NB4 (cell line): ENCODE results near the gene DGKQ.
"Not testable (repeated sequence)": the region's sequence is repeated elsewhere in the genome, so short reads cannot be mapped to it uniquely, and the experiment has no call there.

ENCODE experiments used
- DNase-seq: peaks from one replicate; pipeline ENCODE4 v3.0.0; 2010; ENCODE audit warnings: low read depth
- H3K4me3 ChIP-seq: one replicate; pipeline ENCODE4 v1.5.1; 2011; ENCODE audit warnings: mild to moderate bottlenecking, low read depth, low read length, moderate library complexity
- MYC ChIP-seq: IDR thresholded peaks from 2 replicates; pipeline ENCODE4 v1.6.1; 2011; ENCODE audit warnings: low read depth, low read length
- POLR2A ChIP-seq: IDR thresholded peaks from 2 replicates; pipeline ENCODE4 v1.6.1; 2011; ENCODE audit warnings: mild to moderate bottlenecking; ENCODE audit not compliant: insufficient read length; ENCODE audit errors: extremely low read depth
- TF ChIP-seq, protein P1 (sequence below): IDR thresholded peaks from one replicate; pipeline ENCODE4 v1.5.1; 2012; ENCODE audit warnings: low read depth, low read length
- TF ChIP-seq, protein P2 (sequence below): IDR thresholded peaks from 2 replicates; pipeline ENCODE4 v1.6.1; 2011; ENCODE audit warnings: low read depth, low read length

The DGKQ gene

DNA sequence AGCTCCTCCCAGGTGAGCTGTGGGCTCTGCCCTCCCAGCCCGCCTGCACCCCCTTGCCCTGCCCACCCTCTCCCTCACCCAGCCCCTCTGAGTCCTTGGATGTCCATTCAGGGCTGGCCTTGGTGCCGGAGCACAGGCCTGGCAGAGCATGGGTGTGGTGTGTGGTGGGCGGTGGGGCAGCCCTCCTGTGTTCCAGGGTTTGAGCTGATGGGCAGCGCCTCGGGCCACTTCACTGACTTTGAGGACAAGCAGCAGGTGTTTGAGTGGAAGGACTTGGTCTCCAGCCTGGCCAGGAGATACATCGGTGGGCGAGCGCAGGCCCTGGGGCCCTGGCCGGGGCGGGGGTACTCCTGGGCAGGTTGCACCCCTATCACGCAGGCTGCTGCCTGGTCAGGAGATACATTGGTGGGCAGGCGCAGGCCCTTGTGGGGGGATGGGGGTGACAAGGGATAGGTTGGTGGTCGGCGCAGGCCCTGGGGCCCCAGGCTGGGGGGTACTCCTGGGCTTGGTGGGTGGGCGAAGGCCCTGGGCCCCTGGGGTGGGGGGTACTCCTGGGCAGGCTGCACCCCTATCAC, 27.4 kb upstream of the DGKQ start:
- TF ChIP-seq, protein P1, sequence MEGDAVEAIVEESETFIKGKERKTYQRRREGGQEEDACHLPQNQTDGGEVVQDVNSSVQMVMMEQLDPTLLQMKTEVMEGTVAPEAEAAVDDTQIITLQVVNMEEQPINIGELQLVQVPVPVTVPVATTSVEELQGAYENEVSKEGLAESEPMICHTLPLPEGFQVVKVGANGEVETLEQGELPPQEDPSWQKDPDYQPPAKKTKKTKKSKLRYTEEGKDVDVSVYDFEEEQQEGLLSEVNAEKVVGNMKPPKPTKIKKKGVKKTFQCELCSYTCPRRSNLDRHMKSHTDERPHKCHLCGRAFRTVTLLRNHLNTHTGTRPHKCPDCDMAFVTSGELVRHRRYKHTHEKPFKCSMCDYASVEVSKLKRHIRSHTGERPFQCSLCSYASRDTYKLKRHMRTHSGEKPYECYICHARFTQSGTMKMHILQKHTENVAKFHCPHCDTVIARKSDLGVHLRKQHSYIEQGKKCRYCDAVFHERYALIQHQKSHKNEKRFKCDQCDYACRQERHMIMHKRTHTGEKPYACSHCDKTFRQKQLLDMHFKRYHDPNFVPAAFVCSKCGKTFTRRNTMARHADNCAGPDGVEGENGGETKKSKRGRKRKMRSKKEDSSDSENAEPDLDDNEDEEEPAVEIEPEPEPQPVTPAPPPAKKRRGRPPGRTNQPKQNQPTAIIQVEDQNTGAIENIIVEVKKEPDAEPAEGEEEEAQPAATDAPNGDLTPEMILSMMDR: no peak
- TF ChIP-seq MYC (no peak), POLR2A (no peak)
- TF ChIP-seq, protein P2, sequence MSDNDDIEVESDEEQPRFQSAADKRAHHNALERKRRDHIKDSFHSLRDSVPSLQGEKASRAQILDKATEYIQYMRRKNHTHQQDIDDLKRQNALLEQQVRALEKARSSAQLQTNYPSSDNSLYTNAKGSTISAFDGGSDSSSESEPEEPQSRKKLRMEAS: no peak
- DNase-seq: no peak
- no peak overlapping the region for H3K4me3 ChIP-seq

DNA sequence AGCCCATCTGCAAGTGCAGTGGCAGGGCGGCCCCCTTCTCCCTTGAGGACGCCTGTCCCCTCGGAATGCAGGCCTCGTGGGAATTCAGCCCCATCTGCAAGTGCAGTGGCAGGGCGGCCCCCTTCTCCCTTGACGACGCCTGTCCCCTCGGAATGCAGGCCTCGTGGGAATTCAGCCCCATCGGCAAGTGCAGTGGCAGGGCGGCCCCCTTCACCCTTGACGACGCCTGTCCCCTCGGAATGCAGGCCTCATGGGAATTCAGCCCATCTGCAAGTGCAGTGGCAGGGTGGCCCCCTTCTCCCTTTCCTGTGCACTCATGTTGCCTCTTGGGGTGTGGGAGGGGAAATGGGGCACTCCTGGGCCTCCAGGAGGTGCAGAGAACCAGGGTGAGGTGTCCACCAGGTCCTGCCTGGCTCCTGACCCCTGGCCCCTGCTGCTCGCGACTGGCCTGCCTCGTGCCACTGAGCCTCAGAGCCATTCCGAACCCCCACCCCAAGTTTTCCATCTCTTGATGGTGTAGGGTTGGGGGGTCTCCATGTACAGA, 26.6 kb upstream of the DGKQ start:
- no peak overlapping the region for H3K4me3 ChIP-seq
- TF ChIP-seq, protein P1: no peak
- no peak for TF ChIP-seq POLR2A
- TF ChIP-seq, protein P2: no peak
- TF ChIP-seq MYC: no peak

DNA sequence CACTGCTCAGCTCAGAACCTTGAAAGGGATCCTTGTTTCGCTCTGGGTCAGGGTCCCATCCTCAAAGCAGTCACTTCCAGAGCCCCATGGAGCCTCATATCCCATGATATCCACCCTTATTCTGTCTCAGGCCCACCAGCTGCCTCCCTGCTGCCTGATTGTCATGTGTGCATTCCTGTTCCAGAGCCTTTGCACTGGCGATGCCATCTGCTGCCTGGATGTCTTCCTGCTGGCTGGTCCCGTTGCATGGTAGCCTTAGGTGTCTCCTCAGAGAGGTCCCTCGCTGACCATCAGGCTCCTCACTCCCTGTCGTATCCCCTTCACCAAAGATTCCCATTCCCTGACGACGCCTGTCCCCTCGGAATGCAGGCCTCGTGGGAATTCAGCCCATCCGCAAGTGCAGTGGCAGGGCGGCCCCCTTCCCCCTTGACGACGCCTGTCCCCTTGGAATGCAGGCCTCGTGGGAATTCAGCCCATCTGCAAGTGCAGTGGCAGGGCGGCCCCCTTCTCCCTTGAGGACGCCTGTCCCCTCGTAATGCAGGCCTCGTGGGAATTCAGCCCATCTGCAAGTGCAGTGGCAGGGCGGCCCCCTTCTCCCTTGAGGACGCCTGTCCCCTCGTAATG, 26.0 kb upstream of the DGKQ start:
- H3K4me3 ChIP-seq, DNase-seq: not testable (repeated sequence)

More for the DNA sequence above, 26.6 kb upstream of the DGKQ start:
- DNase-seq: no peak

DNA sequence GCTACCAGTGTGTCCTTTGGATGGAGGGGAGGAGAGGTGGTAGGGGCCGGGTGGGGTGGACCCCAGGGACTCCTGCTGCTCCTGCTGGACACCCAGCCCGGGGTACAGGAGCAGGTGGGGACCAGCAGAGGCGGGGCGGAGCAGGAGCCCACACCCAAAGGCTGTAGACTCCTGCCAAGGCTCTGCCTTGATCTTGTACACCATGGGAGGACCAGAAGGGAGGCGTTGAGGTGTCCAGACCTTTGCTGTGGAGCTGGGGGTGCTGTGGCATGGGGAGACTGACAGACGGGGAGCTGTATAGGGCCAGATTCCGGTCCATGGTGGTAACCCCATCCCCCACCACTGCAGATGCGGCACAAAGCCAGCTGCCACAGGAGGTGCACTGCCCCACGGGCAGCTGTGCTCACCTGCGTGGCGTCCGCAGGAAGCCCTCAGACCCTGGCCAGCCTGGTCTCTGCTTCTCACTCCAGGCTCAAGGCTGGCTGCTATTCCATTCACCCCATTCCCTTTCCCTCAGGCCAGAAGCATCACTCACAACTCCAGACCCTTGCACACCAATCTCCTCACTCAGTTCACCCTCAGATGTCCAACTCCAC, 24.8 kb upstream of the DGKQ start:
- no peak for DNase-seq
- TF ChIP-seq, protein P2: no peak
- TF ChIP-seq, protein P1: no peak
- TF ChIP-seq MYC: no peak
- no peak for TF ChIP-seq POLR2A
- no peak overlapping the region for H3K4me3 ChIP-seq

DNA sequence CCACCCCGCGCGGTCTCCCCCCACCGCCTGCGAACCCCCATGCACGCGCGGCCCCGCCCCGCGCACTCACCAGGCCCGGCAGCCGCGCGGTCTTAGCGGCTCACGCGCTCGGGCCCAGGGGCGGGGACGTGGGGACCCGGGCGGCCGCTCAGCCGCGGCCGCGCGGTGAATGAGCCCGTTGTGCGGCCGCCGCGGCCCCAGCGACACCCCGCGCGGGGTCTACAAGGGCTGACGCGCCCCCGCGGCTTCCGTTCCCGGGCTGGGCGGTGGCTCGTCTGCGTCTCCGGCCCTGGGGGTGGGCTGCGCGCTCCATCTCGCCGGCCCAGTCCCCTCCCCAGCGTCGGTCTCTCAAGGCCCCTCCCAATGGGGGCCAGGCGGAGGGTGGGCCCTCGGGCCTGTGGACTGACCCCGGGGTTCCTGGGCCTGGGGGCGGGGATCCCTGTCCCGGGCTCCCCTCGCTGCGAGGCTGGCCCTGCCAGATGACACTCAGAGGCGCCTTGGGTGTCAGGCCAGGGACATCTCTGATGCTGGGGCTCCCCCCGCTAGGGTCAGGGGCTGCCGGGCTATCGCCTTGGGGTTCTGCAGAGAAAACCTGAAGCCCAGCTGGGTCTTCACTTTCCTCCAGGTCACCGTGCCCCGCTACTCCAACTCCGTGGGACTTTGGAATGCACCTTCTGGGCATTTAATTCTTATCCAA, 24.2 kb upstream of the DGKQ start:
- no peak overlapping the region for H3K4me3 ChIP-seq
- TF ChIP-seq POLR2A (no peak), MYC (no peak)
- TF ChIP-seq, protein P1: no peak
- TF ChIP-seq, protein P2: no peak
- no peak for DNase-seq

DNA sequence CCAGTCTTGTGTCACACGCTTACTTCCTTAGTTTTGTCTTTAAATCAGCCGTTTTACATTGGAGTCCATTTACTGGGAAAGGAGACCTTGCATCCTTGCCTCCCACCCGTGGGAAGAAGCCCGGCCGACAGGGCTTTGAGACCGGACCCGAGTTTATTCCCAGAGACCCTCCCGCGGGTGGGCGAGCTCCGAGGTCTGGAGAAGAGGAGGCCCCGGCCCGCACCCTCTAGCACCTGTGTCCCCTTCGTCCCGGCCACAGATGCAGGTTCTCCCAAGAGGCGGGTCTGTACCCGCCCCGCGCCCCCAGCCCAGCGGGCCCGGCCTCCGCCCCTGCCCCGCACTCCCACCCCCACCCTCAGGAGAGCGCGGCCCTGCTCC, 23.6 kb upstream of the DGKQ start:
- H3K4me3 ChIP-seq: no peak overlapping the region
- TF ChIP-seq, protein P2: no peak
- TF ChIP-seq POLR2A (no peak), MYC (no peak)
- TF ChIP-seq, protein P1: no peak
- no peak for DNase-seq
